ENCODE measurements around the gene GATAD2A.

- TF ChIP-seq CTCF (IDR thresholded peaks at IDR 0.05; ENCODE audit: borderline replicate concordance, extremely low read depth, low read length, poor library complexity, severe bottlenecking) = no peak
- no peak for TF ChIP-seq EZH2 (IDR thresholded peaks at IDR 0.05; ENCODE audit: borderline replicate concordance, low read depth, low read length, severe bottlenecking)
Measured at GRCh38 chr19:19477705-19478383, 72.4 kb downstream of the GATAD2A start.

All from DND-41 (cell line).